GM18526 (cell line): Measurements from ENCODE around the gene POLR2L.

Experiments
- POLR2A ChIP-seq: IDR thresholded peaks from 3 replicates; pipeline ENCODE4 v1.6.1; 2011; ENCODE audit not compliant: insufficient read length; ENCODE audit errors: extremely low read depth

The POLR2L gene

DNA sequence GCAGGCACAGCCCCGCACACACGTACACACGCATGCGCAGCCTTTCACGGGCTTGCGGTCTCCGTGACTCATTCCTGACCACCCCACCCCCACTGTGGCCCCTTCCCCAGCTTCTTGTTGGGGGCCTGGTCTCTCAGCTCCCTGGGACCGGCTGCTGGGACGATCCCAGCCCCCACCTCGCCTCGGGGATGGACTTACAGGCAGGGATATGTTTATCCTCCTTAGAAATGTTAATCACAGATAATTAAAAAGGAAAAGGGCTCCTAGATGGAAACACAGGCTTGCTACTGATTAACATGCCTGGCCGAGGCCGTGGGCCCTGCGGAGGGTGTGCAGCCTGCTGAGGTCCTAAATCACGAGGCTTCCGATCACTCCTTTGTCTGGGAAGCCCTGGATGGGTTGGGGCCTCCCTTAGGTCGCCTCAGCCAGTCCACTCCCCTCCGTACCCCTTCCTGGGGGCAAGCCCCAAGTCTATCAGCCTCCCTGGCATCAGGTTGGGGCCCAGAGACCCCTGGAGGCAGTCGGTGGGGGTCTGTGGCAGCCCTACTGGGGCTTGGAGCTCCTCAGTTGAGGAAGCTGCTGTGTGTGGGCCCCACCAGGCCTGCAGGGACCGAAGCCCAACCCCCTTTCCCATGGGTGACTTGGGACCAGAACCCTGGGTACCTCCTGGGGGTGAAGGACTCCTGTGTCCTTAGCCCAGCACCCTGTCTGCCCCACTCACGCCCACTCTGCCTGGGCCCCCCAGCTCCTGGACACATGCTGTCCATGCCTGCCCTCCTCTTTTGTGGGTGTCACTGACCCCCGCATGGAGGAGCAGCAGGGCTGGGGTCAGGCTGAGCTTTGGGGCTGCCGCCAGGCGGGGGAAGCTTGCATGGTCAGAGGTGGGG lies 20.9 kb upstream of the POLR2L start:
- TF ChIP-seq POLR2A: no peak

DNA sequence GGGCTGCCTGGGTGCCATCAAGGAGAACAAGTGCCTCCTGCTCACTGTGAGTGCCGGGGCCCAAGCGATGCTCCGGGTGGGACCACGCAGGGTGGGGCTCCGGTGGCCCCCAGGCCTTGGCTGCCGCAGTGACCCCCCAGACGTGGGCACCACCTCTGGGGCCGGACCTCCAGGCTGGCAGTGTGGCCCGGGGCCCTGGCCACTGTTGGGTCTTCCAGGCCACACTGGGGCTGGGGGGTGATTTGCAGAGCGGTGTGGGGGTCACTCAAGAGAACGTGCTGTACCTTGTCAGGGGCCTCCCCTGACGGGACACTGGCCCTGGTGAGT lies 20.3 kb upstream of the POLR2L start:
- TF ChIP-seq POLR2A: no peak

DNA sequence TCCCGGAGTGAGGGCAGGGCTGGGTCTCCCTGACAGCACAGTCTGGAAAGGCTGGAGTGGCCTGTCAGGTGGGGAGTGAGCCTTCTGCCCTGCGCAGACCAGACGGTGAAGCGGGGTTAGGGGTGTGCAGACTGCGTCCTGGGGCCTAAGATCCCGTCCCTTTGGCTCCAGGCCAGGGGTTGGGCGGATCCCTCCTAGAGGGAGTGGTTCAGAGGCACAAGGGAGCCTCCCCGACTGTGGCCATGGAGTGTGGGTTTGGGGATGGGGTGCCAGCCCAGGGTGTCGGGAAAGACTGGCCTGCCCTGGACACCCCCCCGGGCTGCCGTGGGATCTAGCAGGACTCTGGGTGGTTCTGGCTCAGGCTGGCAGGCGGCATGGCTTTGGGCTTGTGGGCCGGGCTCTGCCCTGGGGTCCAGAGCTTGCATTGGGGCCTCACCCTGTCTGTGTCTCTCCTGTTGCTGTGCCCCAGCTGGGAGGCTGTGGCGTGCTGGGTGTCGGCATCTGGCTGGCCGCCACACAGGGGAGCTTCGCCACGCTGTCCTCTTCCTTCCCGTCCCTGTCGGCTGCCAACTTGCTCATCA lies 19.8 kb upstream of the POLR2L start:
- TF ChIP-seq POLR2A: no peak

DNA sequence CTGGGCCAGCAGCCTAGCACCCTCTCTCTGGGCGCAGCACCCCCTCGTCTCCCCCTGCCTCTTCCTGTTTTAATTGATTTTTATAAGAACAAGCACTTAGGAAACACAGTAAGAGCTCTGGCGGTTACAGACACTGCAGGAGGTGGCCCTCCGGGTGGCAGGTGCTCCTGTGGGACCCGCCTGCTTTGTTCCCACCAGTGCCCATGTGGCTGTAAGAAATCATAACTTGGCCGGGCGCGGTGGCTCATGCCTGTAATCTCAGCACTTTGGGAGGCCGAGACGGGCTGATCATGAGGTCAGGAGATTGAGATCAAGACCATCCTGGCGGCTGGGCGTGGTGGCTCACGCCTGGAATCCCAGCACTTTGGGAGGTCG lies 18.8 kb upstream of the POLR2L start:
- no peak for TF ChIP-seq POLR2A

DNA sequence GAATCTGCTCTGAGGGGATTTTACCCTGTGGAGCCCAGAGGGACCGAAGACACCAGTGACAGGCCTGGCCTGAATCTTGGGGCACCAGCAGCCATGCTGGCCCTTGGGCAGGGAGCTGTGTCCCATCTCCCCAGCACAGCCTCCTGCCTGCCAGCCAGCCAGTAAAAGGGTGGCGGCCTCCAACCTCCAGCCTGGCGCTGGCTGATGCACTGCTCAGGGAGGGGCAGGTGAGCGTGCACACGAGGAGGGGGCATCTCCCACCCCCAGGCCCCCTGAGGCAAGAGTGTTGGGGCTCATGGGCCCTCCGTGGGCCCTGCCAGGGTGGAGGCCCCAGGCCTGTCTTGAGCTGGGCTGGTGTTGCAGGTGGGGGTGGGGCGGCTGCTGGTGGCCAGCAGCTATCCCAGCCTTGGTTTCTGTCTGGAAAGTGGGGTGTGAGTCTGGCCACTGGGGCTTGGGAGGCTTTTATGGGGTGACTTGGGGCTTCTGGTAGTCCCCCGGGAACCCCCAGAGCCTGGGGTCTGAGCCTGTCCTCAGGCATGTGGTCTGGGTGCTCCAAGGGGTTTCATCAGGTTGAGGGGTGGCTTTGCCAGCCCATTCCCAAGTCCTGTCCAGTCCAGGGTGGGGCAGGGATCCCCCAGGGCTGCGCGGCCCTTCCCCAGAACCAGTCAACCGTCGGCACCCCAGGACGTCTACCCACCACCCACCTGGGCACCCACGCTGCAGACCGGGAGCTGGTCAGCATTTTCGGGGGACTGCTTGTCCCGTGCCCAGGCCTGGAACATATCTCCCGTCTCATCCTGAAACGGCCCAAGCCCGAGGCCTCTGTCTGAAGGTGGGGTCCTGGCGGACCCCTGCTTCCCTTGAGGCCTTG lies 18.1 kb upstream of the POLR2L start:
- no peak for TF ChIP-seq POLR2A

DNA sequence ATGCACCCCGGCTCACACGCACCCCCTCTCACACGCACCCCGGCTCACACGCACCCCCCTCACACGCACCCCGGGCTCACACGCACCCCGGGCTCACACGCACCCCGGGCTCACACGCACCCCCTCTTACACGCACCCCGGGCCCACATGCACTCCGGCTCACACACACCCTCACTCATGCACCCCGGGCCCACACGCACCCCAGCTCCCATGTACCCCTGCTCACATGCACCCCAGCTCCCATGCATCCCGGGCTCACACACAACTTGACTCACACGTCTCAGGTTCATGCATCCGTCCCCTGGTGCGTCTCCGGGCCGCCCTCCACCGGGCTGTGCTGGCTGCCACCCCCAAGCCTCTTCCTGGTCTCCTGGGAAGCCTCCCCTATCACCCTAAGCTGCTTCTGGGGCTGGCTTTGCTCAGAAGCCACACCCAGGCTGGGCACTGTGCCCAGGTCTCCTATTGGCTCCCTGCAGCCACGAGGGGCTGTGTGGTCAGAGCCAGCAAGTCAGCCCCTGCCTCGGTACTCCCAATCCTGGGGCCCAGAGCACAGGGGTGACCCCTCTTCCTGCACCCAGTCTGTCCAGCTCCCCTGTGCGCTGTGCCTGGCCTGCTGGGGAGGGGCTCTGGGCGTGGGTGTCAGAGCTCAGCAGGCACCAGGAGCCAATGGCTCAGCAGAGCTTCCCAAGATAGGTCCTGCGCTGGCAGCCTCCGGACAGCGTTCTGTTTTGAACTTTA lies 17.2 kb upstream of the POLR2L start:
- no peak for TF ChIP-seq POLR2A

DNA sequence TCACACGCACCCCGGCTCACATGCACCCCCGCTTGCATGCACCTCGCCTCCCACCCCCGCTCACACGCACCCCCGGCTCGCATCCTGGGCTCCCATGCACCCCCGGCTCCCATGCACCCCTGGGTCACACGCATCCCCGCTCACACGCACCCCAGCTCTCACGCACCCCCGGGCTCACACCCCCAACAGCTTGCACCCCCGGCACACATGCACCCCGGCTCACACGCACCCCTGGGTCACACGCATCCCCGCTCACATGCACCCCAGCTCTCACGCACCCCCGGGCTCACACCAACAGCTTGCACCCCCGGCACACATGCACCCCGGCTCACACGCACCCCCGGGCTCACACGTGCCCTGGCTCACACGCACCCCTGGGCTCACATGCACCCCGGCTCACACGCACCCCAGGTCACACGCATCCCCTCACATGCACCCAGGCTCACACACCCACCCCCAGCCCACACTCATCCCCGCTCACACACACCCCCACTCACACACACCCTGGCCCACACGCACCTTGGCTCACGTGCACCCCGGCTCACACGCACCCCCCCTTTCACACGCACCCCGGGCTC lies 16.5 kb upstream of the POLR2L start:
- TF ChIP-seq POLR2A: no peak

DNA sequence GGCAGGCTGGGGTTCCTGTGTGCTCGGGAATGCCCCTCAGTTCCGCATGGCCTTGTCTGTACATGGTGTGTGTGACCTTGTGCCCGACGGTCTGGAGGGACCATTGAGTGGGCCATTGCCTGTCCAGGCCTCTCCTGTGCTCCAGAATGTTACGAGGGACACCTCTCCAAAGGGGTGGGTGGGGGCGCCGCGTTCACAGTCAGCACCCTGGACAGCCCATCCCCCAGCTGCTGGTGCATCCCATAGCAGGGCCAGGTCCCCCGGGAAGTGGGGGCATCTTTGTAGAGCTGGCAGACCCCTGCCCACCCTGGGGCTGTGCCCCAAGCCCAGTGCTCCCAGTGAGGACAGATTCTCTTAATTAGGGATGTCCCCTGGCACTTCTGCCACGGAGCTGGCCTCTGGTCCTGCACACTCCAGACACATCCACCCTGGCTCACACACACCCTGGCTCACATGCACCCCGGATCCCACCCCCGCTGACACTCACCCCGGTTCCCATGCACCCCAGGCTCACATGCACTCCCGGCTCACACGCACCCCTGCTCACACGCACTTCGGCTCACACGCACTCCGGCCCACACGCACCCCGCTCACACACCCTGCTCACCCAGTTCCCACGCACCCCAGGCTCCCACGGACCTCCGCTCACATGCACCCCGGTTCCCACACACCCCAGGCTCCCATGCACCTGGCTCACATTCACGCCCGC lies 15.9 kb upstream of the POLR2L start:
- no peak for TF ChIP-seq POLR2A

DNA sequence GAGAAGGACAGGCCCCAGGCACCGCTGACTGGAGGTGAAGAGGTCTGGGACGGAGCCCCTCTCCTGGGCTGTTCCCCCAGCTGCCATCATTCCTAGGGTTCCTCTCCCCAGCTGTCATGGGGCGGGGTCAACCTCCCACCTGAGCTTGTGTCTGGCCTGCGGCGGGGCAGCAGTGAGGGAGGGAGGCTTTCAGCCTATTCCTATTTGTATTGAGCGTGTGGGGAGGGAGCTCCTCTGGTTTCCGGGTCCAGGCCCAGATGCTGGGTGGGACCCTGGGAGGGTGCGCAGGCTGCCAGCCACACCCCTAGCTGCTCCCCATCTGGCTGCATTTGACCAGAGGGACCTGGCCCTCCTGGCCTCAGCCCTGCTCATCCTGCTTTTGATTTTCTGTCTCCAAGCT lies 14.1 kb upstream of the POLR2L start:
- TF ChIP-seq POLR2A: no peak

DNA sequence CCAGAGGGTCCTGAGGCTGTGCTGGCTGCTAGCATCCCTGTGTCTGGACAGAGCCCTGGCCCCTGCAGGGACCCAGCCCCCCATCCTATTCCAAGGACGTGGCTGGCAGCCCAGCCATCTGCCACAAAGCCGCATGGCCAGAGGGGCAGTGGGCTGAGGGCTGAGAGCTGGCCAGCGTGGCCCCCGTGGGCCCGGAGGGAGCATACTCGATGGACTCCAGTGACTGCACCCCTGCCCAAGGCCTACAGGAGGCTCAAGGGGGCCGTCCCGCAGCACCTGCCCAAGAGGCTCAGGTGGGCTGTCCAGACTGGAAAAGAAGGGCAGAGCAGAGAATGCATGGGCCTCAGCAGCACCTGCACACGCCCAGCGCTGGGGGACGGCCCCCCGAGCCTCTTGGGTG lies 13.5 kb upstream of the POLR2L start:
- TF ChIP-seq POLR2A: no peak

DNA sequence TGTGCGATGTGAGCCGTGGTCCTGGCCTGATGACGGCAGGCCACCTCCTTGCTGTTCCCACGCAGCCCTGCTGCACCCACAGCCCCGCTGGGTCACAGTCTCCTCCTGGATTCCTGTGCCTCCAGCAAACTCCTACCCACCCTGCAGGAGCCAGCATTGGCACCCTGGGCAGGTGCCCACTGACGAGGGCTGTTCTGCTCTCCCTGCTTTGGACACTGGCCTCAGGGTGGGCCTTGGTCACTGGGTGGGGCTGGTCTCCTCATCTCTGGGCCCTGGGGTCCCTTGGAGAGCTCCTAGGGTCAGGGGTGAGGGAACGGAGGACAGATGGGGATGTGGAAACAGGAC lies 13.0 kb upstream of the POLR2L start:
- TF ChIP-seq POLR2A: no peak

DNA sequence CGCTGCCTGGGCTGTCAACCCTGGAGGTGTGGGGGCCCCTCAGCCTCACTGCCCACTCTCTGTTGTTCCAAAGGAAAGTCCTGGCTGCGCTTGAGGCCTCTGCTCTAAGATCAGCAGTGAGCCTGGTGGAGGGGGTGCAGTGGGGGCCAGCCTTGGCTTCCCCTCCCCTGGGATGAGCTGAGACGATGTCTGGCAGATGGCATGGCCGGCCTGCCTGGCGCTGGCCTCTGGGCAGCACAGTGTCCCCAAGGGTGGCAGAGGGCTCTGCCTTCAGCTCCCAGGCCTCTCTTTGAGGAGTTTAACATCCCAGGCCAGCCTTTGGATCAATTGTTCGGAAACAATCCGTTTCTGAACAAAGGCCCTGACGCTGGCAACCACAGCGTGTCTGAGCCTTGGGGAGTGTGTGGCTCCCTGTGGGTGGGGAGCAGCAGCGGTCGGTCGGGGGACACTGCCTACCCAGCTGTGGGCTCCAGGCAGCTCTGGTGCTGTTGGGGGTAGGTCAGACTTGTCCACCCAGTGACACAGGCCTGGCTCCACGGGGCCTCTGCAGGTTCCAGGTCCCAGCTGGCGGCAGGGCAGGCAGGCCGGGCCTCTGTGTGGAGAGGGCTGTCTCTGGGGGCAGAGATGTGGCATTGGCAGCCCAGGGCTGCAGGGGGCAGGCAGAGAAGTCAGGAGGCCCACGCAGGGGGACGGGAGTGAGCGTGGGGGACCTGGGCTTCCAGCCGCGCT lies 12.4 kb upstream of the POLR2L start:
- no peak for TF ChIP-seq POLR2A

DNA sequence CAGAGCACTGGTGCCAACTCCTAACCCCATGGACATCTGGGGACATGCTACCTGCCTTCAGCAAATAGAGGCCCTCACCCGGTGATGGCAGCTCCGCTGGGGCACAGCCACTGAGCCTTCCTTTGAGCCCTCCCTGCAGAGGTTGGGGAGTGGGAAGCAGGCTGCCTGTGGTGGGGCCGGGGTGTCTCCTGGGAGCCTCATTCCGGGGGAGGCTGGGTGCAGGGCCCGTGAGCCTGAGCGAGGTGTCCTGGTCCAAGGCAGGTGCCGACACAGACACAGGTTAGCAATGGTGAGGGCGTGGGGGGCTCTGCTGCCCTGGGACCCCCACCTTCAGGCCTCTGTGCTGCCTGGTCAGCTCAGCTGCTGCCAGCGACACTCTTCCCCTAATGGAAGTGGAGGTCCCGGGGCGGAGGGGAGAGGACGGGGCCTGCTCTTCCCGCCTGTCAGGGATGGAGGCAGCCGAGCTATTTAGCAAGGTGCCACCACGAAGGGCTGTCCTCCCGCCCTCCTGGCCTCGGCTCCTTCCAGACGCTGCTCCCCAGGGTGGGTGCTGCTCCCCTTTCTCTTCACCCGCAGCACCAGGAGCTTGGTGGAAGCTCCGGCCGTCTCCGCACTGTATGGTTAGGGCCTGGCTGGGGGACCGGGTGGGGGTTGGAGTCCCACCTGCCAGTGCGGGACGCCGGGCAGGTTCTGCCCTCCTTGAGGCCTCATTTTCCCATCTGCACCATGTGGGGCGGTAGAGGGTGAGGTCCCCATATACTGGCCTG lies 11.5 kb upstream of the POLR2L start:
- TF ChIP-seq POLR2A: no peak
